GM19467 (cell line): ENCODE measurements around the gene CNTNAP5.
A peak's percentile ranks its signal among the peaks of the same experiment; 100 is the strongest.

Experiments used
- ATAC-seq: cut with Tn5 transposase; IDR thresholded peaks from one replicate; pipeline ENCODE4 v1.9.1; 2021; ENCODE audit warnings: mild to moderate bottlenecking, moderate library complexity; ENCODE audit not compliant: unreplicated experiment

The CNTNAP5 gene

DNA sequence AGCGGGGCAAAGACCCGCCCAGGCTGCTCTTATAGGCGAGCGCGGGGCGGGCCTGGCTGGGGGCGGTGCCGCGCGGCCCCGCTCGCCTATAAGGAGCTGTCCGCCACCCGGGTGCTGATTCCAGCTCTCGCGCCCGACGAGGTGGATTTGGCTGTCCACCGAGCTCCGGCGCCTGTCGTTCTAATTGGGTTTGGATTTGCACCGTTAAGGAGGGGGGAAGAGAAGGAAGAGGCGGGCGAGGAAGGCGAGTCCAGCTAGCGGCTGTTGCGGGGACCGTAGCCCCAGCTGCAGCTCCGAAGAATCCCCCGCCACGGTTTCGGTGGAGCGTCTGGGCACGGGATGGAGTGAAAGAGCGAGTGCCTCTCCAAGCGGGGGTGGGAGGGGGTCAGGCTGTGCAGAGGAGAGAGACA is at the start of gene CNTNAP5:
CNTNAP5 (plus strand) TSS at position 117 of the 410 bp plus-strand sequence. CDS start 364 bp downstream, outside the sequence.
- ATAC-seq, result no peak

DNA sequence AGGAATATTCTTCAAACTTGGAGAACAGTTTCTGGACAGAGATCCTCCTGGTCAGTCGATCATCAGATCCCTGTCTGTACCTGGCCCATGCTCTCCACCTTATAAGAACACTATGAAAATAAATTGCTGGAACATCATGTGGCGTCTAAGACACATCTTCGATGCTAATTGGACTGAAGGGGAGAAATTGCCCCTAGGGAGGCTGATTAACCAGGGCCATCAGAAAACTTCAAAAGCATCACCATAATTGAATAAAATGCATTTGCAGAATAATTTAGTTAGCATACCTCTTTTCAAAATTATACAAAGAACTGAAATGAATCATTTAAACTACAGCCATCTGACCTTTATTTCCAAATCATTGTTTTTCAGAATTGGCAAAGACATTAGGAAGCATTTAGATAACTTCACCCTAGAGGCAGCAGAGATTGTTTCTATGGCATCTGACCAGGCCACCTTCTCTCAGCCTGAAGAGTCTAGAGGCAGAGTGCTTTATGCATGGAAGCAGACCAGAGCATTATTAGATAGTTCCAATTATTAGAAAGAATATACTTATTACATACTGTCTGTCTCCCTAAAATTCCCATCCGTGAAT is 48.9 kb upstream of the CNTNAP5 start:
- ATAC-seq, result no peak

DNA sequence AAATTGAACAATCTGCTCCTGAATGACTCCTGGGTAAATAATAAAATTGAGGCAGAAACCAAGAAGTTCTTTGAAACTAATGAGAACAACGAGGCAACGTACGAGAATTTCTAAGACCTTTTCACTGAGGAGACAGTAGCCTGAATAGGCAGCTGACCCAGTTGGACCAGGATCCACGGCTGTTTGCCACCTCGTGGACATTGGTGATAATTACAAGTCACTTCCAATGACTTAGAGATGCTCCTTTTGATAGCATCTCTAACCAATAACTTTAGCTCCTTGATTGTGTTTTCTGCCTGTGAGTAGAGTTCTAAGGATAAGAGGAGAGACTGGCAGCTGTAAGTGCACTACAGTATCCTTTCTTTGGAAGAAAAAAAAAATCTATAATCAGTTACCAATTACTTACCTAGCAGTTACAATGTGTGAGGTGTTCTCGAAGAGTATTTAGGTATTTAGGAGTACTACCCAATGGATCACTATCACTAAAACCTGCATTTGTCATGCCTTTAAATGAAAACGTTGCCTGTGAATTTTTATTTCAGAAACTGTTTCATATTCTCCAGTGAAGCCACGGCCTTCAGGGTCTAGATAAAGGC is 31.3 kb upstream of the CNTNAP5 start:
- ATAC-seq, result peak; percentile 81

DNA sequence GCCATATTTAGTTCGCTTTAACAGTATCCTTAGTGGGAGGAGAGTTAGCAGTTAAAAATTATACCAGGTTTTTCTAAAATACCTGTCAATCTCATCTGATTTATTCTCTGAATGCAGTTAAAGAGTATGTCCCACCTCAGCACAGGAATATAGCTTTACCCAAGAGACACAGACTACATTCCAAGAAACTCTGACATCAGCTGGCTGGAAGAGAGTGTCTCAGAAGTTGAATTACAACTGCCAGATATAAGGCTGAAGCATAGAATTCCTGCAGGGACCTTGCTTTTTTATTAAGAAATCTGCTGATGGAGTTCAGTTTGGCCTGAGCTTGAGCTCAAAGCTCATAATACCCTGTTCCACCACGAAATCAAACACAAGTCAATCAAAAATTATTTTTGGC is 25.4 kb upstream of the CNTNAP5 start:
- no peak for ATAC-seq

DNA sequence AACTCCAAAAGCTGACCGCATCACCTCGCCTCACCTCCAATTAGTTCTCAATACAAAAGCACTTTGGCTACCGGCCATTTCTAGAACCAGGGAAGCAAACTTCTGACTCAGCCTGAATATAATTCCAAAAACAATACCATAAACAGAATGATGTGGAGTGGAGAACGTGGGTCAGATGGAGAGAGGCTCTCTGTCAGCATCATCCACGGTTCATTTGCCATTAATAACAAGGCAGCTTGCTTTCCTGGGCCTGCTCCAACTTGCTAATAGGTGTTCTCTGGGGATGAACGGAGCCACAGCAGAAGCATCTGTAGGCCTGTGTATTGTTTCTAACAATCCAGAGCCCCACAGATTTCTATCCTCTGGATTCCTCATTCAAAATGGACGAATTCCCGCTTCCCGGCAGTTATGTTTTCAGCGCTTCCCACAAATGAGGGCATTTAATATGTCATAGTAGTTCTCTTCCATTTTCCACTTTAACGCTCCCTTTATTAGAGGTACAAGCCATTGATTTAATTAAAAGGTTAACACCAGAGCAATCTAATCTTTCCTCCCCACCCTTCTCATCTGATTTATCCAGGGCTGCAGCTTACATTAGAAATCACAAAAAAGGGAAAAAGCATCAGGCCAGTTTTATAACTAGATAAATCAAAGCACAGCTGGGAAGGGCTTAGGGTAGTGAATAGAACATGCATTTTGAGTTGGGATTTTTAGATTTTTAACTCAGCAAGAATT is 23.2 kb upstream of the CNTNAP5 start:
- ATAC-seq, result no peak

DNA sequence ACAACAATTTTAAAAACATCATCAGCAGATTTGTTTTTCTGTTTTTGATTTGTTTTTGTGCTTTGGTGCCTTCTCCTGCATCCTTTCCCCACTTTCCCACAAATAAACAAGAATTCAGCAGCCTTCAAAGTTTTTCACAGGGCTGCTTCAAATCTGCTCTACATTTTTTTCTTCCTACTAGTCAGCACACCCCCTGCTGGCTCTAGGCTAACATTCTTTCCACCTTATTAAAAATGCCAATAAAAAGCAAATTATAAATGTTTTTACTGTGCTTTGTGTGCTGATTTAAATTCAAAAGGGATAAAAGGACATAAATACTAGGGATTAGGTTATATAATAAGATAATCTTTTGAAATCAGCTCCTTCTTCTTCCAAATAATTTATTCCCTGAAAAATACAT is 6.2 kb upstream of the CNTNAP5 start:
- ATAC-seq, result no peak

DNA sequence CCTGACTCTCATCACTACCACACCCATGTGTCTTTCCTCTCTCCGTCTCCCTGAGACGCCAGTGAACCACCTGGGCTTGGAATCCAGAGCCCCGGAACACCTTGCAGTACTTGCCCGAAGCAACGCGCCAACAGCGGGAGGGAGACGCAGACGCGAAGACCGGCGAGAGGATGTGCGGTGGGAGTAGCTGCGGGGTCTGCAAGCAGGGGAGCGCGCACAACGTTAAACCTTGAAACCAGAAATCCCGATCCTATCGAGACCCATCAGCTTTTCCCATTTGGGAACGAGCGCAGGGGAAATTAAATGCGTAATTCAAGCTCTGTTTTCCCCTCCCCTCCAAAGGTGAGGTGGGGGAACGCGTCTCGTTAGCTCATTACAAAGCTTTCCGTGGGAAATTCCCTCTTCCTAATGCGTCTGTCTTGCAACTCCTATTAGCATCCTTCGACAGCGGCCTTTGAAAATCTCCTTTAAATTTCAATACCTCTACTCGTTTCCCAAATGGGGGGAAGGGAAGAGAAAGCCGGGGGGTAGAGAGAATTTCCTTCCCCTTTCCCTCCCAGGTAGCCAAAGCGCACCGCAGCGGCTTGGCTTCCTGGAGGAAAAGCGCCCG is 421 bp upstream of the CNTNAP5 start:
- no peak for ATAC-seq

DNA sequence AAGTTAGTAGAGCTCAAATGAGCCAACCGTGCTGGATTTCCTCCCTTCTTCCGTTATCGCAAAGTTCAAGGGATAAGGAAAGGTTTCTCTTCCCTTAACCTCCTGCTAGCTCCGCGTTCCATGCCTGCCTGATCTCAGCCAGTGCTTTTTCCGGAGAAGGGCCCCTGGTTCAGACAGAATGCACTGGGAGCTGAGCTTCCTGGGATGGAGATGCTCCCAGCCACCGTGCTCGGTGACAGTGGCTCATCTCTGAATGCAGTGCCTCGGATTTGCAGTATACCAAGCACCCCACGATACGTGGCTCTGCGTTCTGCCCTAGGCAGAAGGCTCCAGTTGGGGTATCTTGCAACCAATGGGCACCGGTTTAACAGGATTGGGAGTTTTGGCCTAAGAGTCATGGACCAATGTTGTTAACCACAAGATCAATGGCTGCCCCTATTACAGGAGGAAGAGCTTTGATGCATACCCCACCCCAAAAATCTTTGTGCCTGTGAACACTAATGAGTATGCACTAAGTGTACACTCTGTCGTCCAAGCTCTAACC is 876 bp downstream of the CNTNAP5 start:
- ATAC-seq, result no peak

DNA sequence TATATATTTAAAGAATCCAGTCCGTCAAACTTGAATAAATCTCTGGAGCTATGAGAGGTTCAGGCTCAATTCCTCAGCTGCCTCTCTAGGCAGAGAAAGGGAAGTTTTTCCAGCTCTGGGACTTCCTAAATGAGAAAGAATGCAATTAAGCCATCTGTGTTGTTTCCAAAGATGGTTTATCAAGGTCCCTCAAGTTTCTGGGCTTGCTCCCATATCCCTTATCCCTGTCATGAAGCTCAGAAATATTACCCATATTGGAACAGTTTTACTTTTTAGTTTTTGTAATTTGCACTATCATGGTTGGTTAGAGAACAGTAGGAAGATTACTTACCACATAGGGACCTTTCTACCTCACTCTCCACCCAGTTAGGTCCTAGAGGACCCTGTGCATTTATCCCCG is 1.4 kb downstream of the CNTNAP5 start:
- no peak for ATAC-seq

DNA sequence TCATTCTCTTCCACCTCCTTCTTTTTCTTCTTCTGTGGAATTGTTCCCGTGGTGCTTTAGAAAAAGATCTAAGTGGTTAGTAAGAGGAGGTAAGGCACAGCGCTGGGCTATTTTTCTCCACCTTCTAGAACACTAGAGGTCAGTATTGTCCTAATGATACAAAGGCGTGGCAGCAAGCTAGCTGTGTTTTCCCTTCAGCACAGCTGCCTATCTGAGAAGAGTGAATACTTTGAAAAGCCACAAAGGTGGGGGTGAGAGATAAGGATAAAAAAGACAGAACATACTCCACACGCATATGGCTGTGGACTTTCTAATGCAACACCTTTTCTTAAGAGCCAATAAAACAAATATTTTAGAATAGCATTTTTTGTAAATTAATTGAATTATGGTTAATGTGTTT is 2.1 kb downstream of the CNTNAP5 start:
- ATAC-seq, result peak; percentile 85

DNA sequence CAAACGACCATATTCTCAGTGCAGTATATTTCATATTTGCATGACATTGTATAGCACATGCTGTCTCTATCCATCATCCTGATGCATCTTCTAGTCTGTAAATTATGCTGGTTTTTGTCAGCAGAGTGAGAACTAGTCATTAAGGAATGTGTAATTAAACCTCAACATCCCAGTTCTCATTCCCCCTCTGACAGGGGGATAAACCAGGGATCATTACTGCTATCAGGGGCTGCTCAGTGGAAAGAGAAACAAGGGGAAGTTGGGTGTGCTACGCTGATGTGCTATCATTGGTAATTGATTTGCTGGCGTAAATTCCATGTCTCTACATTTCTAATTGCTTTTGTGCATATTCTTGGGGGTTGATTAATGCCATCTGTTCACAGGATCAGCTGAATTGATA is 7.7 kb downstream of the CNTNAP5 start:
- no peak for ATAC-seq

DNA sequence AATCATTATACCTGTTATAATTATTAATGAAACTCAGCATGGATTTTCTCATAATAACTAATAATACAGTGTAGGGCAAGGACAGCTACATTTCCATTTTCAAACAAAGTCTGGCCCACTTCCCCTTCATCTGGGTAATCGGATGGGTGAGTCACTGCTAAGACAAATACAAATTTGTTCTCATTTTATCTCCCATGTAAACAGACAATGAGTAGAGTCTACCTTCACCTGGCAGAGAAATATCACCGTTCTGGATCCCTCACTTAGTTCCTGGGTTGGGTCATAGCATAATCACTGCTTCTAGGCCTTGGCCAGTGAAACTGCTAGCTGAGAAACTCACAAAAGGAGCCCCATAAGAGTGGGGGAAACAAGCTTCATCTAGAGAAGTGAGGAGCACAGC is 9.2 kb downstream of the CNTNAP5 start:
- ATAC-seq, result no peak

DNA sequence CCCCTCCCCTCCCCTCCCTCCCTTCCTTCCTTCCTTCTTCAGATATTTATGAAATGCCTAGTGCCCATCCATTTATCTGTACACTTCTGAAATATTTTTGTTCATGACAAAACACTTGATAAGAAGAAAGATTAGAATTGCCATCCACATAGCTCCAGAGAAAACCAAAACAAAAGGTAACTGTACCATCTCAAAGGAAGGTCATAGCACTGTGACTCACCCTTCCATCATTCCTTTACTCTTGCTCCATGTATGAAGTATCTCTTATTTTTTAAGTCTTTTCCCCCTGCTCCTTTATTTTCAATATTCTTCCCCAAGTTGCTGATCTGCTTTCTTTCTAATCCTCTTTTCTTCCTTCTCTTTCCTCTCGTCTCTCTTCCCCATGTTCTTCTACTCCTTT is 9.9 kb downstream of the CNTNAP5 start:
- no peak for ATAC-seq

DNA sequence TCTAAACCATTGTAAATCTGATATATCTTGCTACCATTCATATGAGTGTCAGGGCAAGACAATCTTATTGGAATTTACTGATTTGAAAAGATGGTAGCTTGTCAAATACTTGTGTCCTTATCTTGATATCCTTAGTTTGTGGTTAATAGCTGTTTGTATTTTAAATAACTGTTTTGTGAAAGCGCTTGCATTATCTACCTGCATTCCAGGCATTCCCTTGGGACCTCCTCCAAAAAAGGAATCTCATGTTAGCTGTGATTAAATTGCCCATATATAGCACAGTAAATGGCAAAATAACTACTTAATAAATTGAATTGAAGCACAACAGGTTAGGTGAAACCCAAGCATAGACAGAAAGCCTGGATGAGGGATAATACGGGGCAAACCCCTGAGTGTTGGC is 13.9 kb downstream of the CNTNAP5 start:
- ATAC-seq, result no peak

DNA sequence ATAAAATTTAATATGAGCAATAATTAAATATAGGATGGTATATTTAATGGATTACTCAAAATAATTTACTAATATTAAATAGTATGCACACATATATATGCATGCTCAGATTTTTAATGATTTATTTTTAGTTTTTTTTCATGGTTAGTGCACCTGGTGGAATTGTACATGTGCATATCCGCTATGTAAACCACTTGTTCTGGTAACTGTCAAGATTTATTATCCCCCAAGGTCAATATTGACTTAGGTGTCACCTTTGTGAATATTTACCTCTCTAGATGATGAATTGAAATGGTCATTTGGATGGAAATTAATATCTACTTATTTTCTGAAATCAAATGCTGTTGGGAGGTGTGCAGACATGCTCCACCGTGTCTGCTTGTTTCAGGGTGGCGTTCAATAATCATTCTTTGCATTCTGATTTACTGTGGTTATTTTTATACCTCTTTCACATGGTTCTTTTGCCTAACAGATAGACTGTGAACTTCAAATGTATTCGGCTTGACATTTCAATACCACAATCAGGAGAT is 14.7 kb downstream of the CNTNAP5 start:
- ATAC-seq, result no peak

DNA sequence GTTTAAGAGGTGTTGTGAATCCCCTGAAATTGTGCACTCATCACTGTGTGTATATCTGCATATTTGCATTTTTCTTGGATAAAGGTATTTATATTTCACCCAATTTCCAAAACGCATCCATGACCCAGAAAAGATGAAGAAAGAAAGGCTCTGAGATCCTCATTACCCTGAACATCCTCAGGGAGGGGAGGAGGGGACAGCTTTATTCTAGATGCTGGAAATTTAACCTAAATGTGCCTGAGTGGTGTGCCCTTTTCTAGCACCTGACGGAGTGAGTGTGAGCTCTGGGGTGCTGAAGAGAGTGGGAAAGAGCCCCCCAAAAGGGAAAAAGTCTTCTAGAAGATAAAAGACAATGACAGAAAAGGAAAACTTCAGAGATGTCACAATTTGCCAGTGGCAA is 20.8 kb downstream of the CNTNAP5 start:
- no peak for ATAC-seq

DNA sequence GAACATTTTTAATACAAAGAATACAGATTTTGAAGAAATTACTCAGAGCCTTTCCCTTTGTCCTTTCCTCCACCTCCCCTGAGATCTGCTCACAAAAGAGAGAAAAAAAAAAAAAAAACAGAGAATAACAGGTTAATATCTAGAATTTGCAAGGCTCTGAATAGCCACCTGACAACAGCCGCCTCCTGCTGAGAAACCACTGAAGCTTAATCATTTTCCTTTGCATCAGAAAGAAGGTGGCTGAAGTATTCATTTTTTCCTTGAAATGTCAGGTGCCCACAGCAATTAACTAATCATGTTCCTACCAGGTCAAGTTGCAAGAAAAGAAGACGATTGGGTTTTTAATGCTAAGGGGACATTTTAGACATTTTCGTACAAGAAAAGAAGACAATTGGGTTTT is 21.2 kb downstream of the CNTNAP5 start:
- ATAC-seq, result no peak

DNA sequence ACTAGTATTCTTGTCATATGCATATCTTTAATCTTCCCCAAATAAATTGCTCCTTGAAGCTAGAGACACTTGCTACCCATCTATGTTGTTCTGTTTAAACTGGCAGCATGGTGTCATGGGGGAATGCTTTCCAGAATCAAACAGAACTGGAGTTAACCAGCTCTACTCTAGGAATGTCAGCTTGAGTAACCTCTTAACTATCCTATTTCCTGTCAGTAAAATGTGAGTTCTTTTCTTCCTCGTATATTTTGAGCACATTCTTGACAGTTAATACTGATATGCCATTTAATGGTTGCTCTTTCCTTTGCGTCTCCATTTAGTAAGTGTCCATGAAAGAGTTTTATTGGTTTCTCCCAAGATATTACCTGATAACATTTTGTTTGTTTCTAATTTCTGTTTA is 23.0 kb downstream of the CNTNAP5 start:
- no peak for ATAC-seq

DNA sequence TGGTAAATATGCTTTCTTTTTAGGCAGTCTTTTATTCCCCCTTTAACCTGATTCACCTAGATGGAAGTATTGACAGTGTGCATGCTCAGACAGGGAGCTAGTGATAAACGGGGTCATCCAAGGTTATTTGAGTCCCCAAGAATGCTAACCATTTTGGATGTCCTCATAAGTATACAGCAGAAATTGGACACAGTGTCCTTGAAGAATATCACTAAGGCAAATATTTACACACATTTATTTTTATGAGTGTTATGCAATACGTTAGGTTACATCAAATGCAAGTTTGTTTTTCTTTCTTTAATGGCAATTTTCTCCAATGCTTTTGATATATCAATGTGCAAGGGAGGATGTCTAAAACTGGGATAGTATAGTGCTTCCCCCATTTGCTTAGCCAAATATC is 23.6 kb downstream of the CNTNAP5 start:
- ATAC-seq, result no peak

DNA sequence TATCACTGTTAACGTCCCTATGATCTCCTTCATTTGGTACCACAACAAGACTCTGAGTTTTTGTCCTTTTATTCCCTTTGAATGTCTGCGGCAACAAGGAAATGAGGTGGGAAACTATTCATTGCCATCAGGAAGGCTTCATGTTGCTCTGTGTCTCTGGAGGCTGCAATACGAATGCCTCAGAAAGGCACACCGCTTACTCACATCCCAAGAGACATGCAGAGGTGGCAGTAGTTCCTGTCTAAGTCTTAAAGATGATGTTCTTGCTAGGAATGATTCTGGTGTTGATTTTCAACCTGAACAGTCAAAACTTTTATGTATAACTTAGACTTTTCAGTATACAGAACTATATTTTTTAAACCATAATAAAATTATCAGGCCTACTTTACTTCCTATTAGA is 24.0 kb downstream of the CNTNAP5 start:
- ATAC-seq, result no peak

DNA sequence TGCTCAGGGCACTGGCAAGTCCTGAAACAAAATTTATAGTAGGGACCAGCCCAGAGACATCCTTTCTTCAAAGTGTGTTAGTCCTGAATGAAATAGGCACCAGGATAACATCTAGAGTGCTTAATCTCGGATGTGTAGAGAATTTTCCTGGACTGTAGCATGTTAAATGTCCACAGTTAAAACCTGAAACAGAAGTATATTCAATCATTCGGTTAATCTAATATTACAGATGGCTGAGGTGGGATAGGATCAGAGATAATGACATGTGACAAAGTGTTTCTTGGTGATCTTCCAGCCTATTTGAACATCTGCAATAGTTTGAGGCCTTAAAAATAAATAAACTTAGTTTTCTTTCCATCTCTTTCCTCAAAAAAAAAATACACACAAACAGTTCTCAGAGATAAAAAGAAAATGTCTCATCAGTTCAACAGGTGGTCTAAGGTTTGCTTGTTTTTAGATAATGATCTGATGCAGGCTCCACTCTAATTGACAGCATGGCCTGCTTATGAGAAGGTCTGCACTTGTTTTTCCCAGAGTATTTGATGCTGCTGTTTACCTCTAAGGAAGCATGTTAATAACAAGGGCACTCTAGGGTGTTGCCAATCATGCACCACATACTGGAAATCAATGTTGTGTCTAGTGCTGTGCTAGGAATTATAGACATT is 25.9 kb downstream of the CNTNAP5 start:
- ATAC-seq, result no peak
